ENCODE results near the gene CHD6.

- no peak for TF ChIP-seq POLR2A (IDR thresholded peaks at IDR 0.05)
- TF ChIP-seq, protein P1, sequence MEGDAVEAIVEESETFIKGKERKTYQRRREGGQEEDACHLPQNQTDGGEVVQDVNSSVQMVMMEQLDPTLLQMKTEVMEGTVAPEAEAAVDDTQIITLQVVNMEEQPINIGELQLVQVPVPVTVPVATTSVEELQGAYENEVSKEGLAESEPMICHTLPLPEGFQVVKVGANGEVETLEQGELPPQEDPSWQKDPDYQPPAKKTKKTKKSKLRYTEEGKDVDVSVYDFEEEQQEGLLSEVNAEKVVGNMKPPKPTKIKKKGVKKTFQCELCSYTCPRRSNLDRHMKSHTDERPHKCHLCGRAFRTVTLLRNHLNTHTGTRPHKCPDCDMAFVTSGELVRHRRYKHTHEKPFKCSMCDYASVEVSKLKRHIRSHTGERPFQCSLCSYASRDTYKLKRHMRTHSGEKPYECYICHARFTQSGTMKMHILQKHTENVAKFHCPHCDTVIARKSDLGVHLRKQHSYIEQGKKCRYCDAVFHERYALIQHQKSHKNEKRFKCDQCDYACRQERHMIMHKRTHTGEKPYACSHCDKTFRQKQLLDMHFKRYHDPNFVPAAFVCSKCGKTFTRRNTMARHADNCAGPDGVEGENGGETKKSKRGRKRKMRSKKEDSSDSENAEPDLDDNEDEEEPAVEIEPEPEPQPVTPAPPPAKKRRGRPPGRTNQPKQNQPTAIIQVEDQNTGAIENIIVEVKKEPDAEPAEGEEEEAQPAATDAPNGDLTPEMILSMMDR (IDR thresholded peaks at IDR 0.05): no peak
Measured at GRCh38 chr20:41432746-41433145, 185.4 kb downstream of the CHD6 start.

Data from uterus (tissue), 2 donors.